Fibroblast of mammary gland (primary cell): ENCODE measurements around the gene ZDHHC14.

Experiments used
- DNase-seq: peaks from one replicate; pipeline ENCODE4 v3.0.0-alpha.2; 2010; ENCODE audit warnings: low read depth
- H3K4me3 ChIP-seq: 2 replicates; pipeline ENCODE4 v1.5.1; 2011; ENCODE audit warnings: low read depth, mild to moderate bottlenecking, low read length, moderate library complexity; ENCODE audit not compliant: control insufficient read depth
- CTCF ChIP-seq: conservative IDR thresholded peaks from 2 replicates; pipeline ENCODE4 v1.5.1; 2011; ENCODE audit warnings: low read depth, low read length, inconsistent platforms; ENCODE audit not compliant: control insufficient read depth, insufficient read depth

Gene ZDHHC14

GRCh38 chr6:157487110-157487773 lies 106.3 kb downstream of the ZDHHC14 start:
- no peak for TF ChIP-seq CTCF
- H3K4me3 ChIP-seq, result no peak overlapping the region
- no peak for DNase-seq

GRCh38 chr6:157488058-157488457 lies 107.1 kb downstream of the ZDHHC14 start:
- no peak for DNase-seq
- no peak overlapping the region for H3K4me3 ChIP-seq
- no peak for TF ChIP-seq CTCF

GRCh38 chr6:157488716-157489118 lies 107.7 kb downstream of the ZDHHC14 start:
- H3K4me3 ChIP-seq, result no peak overlapping the region
- DNase-seq, result no peak
- no peak for TF ChIP-seq CTCF

GRCh38 chr6:157490611-157491269 lies 109.8 kb downstream of the ZDHHC14 start:
- DNase-seq, result no peak
- no peak for TF ChIP-seq CTCF
- H3K4me3 ChIP-seq, result no peak overlapping the region

GRCh38 chr6:157491571-157492232 lies 110.7 kb downstream of the ZDHHC14 start:
- no peak overlapping the region for H3K4me3 ChIP-seq
- no peak for TF ChIP-seq CTCF
- DNase-seq, result no peak

GRCh38 chr6:157492249-157492648 lies 111.3 kb downstream of the ZDHHC14 start:
- DNase-seq, result no peak
- no peak overlapping the region for H3K4me3 ChIP-seq
- TF ChIP-seq CTCF, result no peak
